GM23248 (cell line): Measurements from ENCODE around the gene FAF2.

Experiments used
- EZH2 ChIP-seq: fragments of 200-600 bp; sonication (generic); IDR thresholded peaks from 2 replicates; pipeline ENCODE4 v1.6.1; 2018; ENCODE audit warnings: antibody characterized with exemption, mild to moderate bottlenecking; ENCODE audit not compliant: insufficient read depth, poor library complexity, severe bottlenecking
- EZH2phosphoT487 ChIP-seq: fragments of 200-600 bp; sonication (generic); IDR thresholded peaks from 2 replicates; pipeline ENCODE4 v1.6.1; 2018; ENCODE audit warnings: antibody characterized with exemption, moderate library complexity, mild to moderate bottlenecking, low read depth; ENCODE audit not compliant: insufficient read depth

DNA sequence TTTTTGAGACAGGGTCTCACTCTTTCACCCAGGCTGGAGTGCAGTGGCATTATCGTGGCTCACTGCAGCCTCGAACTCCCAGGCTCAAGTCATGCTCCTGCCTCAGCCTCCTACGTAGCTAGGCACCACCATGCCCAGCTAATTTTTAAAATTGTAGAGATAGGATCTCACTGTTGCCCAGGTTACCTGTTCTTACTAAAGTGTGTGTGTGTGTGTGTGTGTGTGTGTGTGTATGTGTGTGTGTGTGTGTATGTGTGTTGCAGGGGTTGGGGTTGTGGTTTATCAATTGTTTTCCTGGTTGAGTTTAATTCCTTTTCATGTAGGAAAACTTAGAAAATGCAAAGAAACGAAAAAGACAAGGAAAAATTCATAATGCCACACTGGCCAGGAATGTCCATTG, 67.2 kb downstream of the FAF2 start:
- TF ChIP-seq EZH2 (no peak), EZH2phosphoT487 (no peak)
